NCI-H2107 (cell line): ENCODE measurements around the gene CTDSPL.
"Not testable (repeated sequence)": the region's sequence is repeated elsewhere in the genome, so short reads cannot be mapped to it uniquely, and the experiment has no call there.

Experiments
- DNase-seq: peaks from one replicate; lab custom pipeline; 2025; lab: John Stamatoyannopoulos, UW

The CTDSPL gene

GRCh38 chr3:38018296-38019266, 156.9 kb downstream of the CTDSPL start:
- DNase-seq, result no peak

- DNase-seq, result no peak
These were observed 158.1 kb downstream of the CTDSPL start for GRCh38 chr3:38019658-38020341.

- no peak for DNase-seq
These were observed 158.7 kb downstream of the CTDSPL start for GRCh38 chr3:38020342-38020726.

- no peak for DNase-seq
These were observed 159.5 kb downstream of the CTDSPL start for GRCh38 chr3:38021196-38021595.

- DNase-seq, result no peak
These were observed 160.6 kb downstream of the CTDSPL start for GRCh38 chr3:38022301-38022700.

- DNase-seq, result no peak
These were observed 161.4 kb downstream of the CTDSPL start for GRCh38 chr3:38022896-38023709.

- no peak for DNase-seq
These were observed 165.2 kb downstream of the CTDSPL start for GRCh38 chr3:38026856-38027255.

GRCh38 chr3:38027466-38028465, 166.1 kb downstream of the CTDSPL start:
- no peak for DNase-seq

GRCh38 chr3:38028621-38029361, 167.1 kb downstream of the CTDSPL start:
- no peak for DNase-seq

- DNase-seq, result no peak
These were observed 167.9 kb downstream of the CTDSPL start, which contains the start of gene PLCD1 for GRCh38 chr3:38029400-38030125. Gene PLCD1 (minus strand): TSS chr3:38029642. CDS start chr3:38029539, 103 bp downstream.

GRCh38 chr3:38030126-38031021, 168.7 kb downstream of the CTDSPL start:
- DNase-seq, result no peak

- no peak for DNase-seq
These were observed 169.6 kb downstream of the CTDSPL start for GRCh38 chr3:38031022-38031994.

GRCh38 chr3:38032328-38032865, 170.7 kb downstream of the CTDSPL start:
- DNase-seq, result no peak

GRCh38 chr3:38033586-38033985, 171.9 kb downstream of the CTDSPL start:
- DNase-seq, result not testable (repeated sequence)
